IMR-90 (cell line): ENCODE measurements around the gene CERT1. TPM values are rescaled to one million over a fixed set of nuclear protein-coding genes. Genes with fewer than 3 reads are reported as not detected.

ENCODE experiments used
- ATAC-seq: fragments of 200-7000 bp; cut with Tn5 transposase; 2 replicates; pipeline ENCODE4 v1.9.1; 2020; ENCODE audit warnings: low read depth, mild to moderate bottlenecking, moderate library complexity
- BruUV-seq: library from RNA; stranded (reverse); fragments of 400-500 nt; replicated peaks from 2 replicates; lab custom pipeline; 2021; lab: Mats Ljungman, UMichigan
- CTCF ChIA-PET: fragments of 300-600 bp; formaldehyde crosslinking; extraction: SDS; loops from one replicate; lab custom pipeline; 2021; ENCODE audit warnings: antibody characterized with exemption; lab: Yijun Ruan, JAX
- POLR2A ChIA-PET: fragments of 300-600 bp; sonication (Branson Sonifier 250); formaldehyde crosslinking; loops from one replicate; lab custom pipeline; 2022; ENCODE audit warnings: antibody characterized with exemption; ENCODE audit not compliant: unreplicated experiment; lab: Charles Lee
- DNase-seq: peaks from one replicate; pipeline ENCODE4 v3.0.0; 2013
- H2AFZ ChIP-seq: replicated peaks from 2 replicates; pipeline ENCODE3; 2013; ENCODE audit warnings: low read length, mild to moderate bottlenecking; ENCODE audit not compliant: poor library complexity
- H2AK5ac ChIP-seq: 2 replicates; pipeline ENCODE4 v1.6.1; 2013; ENCODE audit warnings: low read depth, low read length, inconsistent platforms
- H2AK9ac ChIP-seq: replicated peaks from 2 replicates; pipeline ENCODE3; 2013; ENCODE audit warnings: mild to moderate bottlenecking, low read depth, low read length, moderate library complexity; ENCODE audit not compliant: poor library complexity
- H2BK120ac ChIP-seq: 2 replicates; pipeline ENCODE4 v1.6.1; 2013; ENCODE audit warnings: low read depth, low read length, inconsistent platforms
- H2BK15ac ChIP-seq: 3 replicates; pipeline ENCODE4 v1.6.1; 2013; ENCODE audit warnings: low read depth, low read length, inconsistent platforms
- H2BK20ac ChIP-seq: 2 replicates; pipeline ENCODE4 v1.6.1; 2013; ENCODE audit warnings: low read depth, mild to moderate bottlenecking, inconsistent platforms, low read length, moderate library complexity
- H2BK5ac ChIP-seq: 2 replicates; pipeline ENCODE4 v1.6.1; 2013; ENCODE audit warnings: mild to moderate bottlenecking, low read depth, low read length, inconsistent platforms; ENCODE audit not compliant: poor library complexity, severe bottlenecking
- H3K14ac ChIP-seq: replicated peaks from 2 replicates; pipeline ENCODE4 v1.6.1; 2013; ENCODE audit warnings: low read depth, low read length, inconsistent platforms
- H3K18ac ChIP-seq: 2 replicates; pipeline ENCODE4 v1.6.1; 2013; ENCODE audit warnings: low read depth, low read length, control low read depth
- H3K23ac ChIP-seq: 2 replicates; pipeline ENCODE4 v1.6.1; 2013; ENCODE audit warnings: low read depth, low read length, inconsistent platforms
- H3K27ac ChIP-seq: 2 replicates; pipeline ENCODE4 v1.5.1; 2013; ENCODE audit warnings: mild to moderate bottlenecking, control low read depth, low read length; ENCODE audit not compliant: insufficient read depth
- H3K27me3 ChIP-seq: 2 replicates; pipeline ENCODE4 v1.6.1; 2013; ENCODE audit warnings: low read length; ENCODE audit not compliant: control insufficient read depth, insufficient read depth
- H3K36me3 ChIP-seq: 2 replicates; pipeline ENCODE4 v1.6.1; 2013; ENCODE audit warnings: low read length, mixed read lengths; ENCODE audit not compliant: control insufficient read depth, insufficient read depth
- H3K4ac ChIP-seq: 2 replicates; pipeline ENCODE4 v1.6.1; 2013; ENCODE audit warnings: low read depth, low read length, inconsistent platforms
- H3K4me1 ChIP-seq: 2 replicates; pipeline ENCODE4 v1.6.1; 2013; ENCODE audit warnings: low read length, mixed read lengths; ENCODE audit not compliant: control insufficient read depth, insufficient read depth
- H3K4me2 ChIP-seq: 2 replicates; pipeline ENCODE4 v1.6.1; 2013; ENCODE audit warnings: low read depth, mild to moderate bottlenecking, control low read depth, low read length, moderate library complexity
- H3K4me3 ChIP-seq: 2 replicates; pipeline ENCODE4 v1.5.1; 2013; ENCODE audit warnings: low read depth, mild to moderate bottlenecking, control low read depth, low read length, moderate library complexity; ENCODE audit not compliant: insufficient read depth
- H3K56ac ChIP-seq: 2 replicates; pipeline ENCODE4 v1.6.1; 2013; ENCODE audit warnings: low read length, inconsistent platforms; ENCODE audit not compliant: insufficient read depth; ENCODE audit errors: extremely low read depth
- H3K79me1 ChIP-seq, 2 experiments: 2 replicates each; pipeline ENCODE4 v1.6.1; 2013; ENCODE audit warnings: low read length in 2 of 2, inconsistent platforms in 1 of 2, low read depth in 1 of 2
- H3K9ac ChIP-seq: 2 replicates; pipeline ENCODE4 v1.6.1; 2013; ENCODE audit warnings: low read depth, low read length, control low read depth
- H3K9me1 ChIP-seq: 2 replicates; pipeline ENCODE4 v1.6.1; 2013; ENCODE audit warnings: low read length, inconsistent platforms; ENCODE audit not compliant: insufficient read depth
- H3K9me3 ChIP-seq: 2 replicates; pipeline ENCODE4 v1.6.1; 2013; ENCODE audit warnings: low read length; ENCODE audit not compliant: control insufficient read depth, insufficient read depth
- H4K20me1 ChIP-seq: 2 replicates; pipeline ENCODE4 v1.6.1; 2013; ENCODE audit warnings: low read length, inconsistent platforms; ENCODE audit not compliant: insufficient read depth
- H4K5ac ChIP-seq: 2 replicates; pipeline ENCODE4 v1.6.1; 2013; ENCODE audit warnings: mild to moderate bottlenecking, low read depth, low read length, control low read depth
- H4K8ac ChIP-seq, 2 experiments: 2 replicates each; pipeline ENCODE4 v1.6.1; 2013; ENCODE audit warnings: low read depth in 2 of 2, low read length in 2 of 2, control low read depth in 1 of 2, inconsistent platforms in 1 of 2
- H4K91ac ChIP-seq: 2 replicates; pipeline ENCODE4 v1.6.1; 2013; ENCODE audit warnings: low read depth, low read length, inconsistent platforms; ENCODE audit not compliant: insufficient read depth
- MAFK ChIP-seq: IDR thresholded peaks from 2 replicates; pipeline ENCODE4 v1.6.1; 2012; ENCODE audit warnings: low read depth, low read length, improper control_type of control experiment
- MXI1 ChIP-seq: IDR thresholded peaks from 2 replicates; pipeline ENCODE4 v1.6.1; 2012; ENCODE audit warnings: low read depth, mild to moderate bottlenecking, low read length, moderate library complexity, borderline replicate concordance
- NFE2L2 ChIP-seq: fragments of 150-350 bp; IDR thresholded peaks from 2 replicates; pipeline ENCODE4 v1.6.1; 2016; ENCODE audit warnings: low read depth, mild to moderate bottlenecking, low read length
- POLR2A ChIP-seq: IDR thresholded peaks from 2 replicates; pipeline ENCODE4 v1.6.1; 2012; ENCODE audit warnings: mild to moderate bottlenecking, low read depth, low read length
- RAD21 ChIP-seq: IDR thresholded peaks from 2 replicates; pipeline ENCODE4 v1.6.1; 2012; ENCODE audit warnings: low read length, improper control_type of control experiment
- RCOR1 ChIP-seq: IDR thresholded peaks from 2 replicates; pipeline ENCODE4 v1.6.1; 2012; ENCODE audit warnings: mild to moderate bottlenecking, low read length, improper control_type of control experiment; ENCODE audit not compliant: insufficient replicate concordance
- USF2 ChIP-seq: fragments of 150-350 bp; IDR thresholded peaks from 2 replicates; pipeline ENCODE4 v1.6.1; 2017; ENCODE audit warnings: mild to moderate bottlenecking, antibody characterized with exemption, low read length, low read depth
- WGBS, 2 experiments: methylation state at CpG; one replicate each; pipeline versions ENCODE4 v1.1.5 to v1.1.7; 2013; ENCODE audit warnings: missing lambda C conversion rate in 2 of 2; ENCODE audit not compliant: insufficient read length in 1 of 2; ENCODE audit errors: extremely low coverage in 2 of 2; 5-methylcytosine and 5-hydroxymethylcytosine counted together
- dilution Hi-C: fragments of 300-500 bp; cut with HindIII; formaldehyde crosslinking; loops from one replicate; pipeline ENCODE4 v1.14.3; 2018; ENCODE audit warnings: low sequenced_read_pairs; ENCODE audit not compliant: unreplicated experiment
- in situ Hi-C: fragments of 300-500 bp; cut with MboI; formaldehyde crosslinking; loops from 3 replicates; pipeline ENCODE4 v1.14.3; 2019; ENCODE audit warnings: low sequenced_read_pairs, inconsistent platforms, mixed read lengths
- intact Hi-C: fragments of 100-400 bp; cut with micrococcal nuclease; formaldehyde crosslinking; loops from 2 replicates; pipeline ENCODE4 v1.10.0; 2022
- polyA plus RNA-seq, 3 experiments: library from polyadenylated mRNA; depleted of rRNA; stranded (reverse); fragments of >200 nt; gene quantifications; 2 replicates each; pipeline ENCODE4 v1.2.3, GENCODE V29; 2012; ENCODE audit warnings: low replicate concordance in 1 of 3
- total RNA-seq: library from RNA; depleted of rRNA; stranded (reverse); fragments of >200 nt; gene quantifications from 2 replicates; pipeline ENCODE4 v1.2.3, GENCODE V29; 2012

The CERT1 gene
- total and polyA plus RNA-seq, 2 of the 4 experiments (the other 2 are of a cell fraction), result 7.2 TPM

- POLR2A ChIA-PET, result no interaction called here
- H3K27ac ChIP-seq, result no peak overlapping the region
- no peaks in the 10 kb centered on the region for H3K27me3 ChIP-seq
- no peak overlapping the region for H2BK20ac ChIP-seq
- ATAC-seq (no peak), DNase-seq (no peak)
- no peak overlapping the region for H3K9ac ChIP-seq
- no peak overlapping the region for H3K18ac ChIP-seq
- in situ Hi-C loops, result no loop called here
- peaks cover 2% of the 10 kb centered on the region; the same call in 1 of the 2 replicates for H3K4me1 ChIP-seq
- CTCF ChIA-PET, result interaction anchor here (1.3 kb wide), 1 partner anchor 10 kb away, joined by 3 read pairs; no protein-coding TSS in a partner anchor
- no peak overlapping the region for H2AFZ ChIP-seq
- H3K79me1 ChIP-seq, result peaks cover 32 to 38% of the 10 kb centered on the region in 2 experiments
- H2AK9ac ChIP-seq, result no peak overlapping the region
- TF ChIP-seq POLR2A (no peak), MXI1 (no peak), NFE2L2 (no peak), RCOR1 (no peak), RAD21 (no peak), MAFK (no peak), USF2 (no peak)
- peaks cover 10% of the 10 kb centered on the region; the same call in 1 of the 2 replicates for H4K20me1 ChIP-seq
- intact Hi-C loops, result no loop called here
- H3K4me2 ChIP-seq, result no peak overlapping the region
- no peak overlapping the region for H3K56ac ChIP-seq
- H2BK120ac ChIP-seq, result no peak overlapping the region
- H4K5ac ChIP-seq, result no peak overlapping the region
- no peak overlapping the region for H4K8ac ChIP-seq
- H3K4me3 ChIP-seq, result no peak overlapping the region
- H3K23ac ChIP-seq, result no peak overlapping the region
- no peak overlapping the region for H2BK15ac ChIP-seq
- no TSS peak for BruUV-seq
- WGBS, 2 experiments, result no CpG with 5 or more reads among the region's 2 CpGs
- dilution Hi-C loops, result no loop called here
- peaks cover 4% of the 10 kb centered on the region for H3K9me1 ChIP-seq
- H3K36me3 ChIP-seq, result no peaks in the 10 kb centered on the region
- no peak overlapping the region for H3K4ac ChIP-seq
- no peak overlapping the region for H4K91ac ChIP-seq
- H2BK5ac ChIP-seq, result no peak overlapping the region
- no peak overlapping the region for H3K14ac ChIP-seq
- H3K9me3 ChIP-seq, result no peaks in the 10 kb centered on the region
- no peak overlapping the region for H2AK5ac ChIP-seq
These were observed 50.9 kb downstream of the CERT1 start for GRCh38 chr5:75460532-75460931.
